ENCODE measurements around the gene KNTC1. TPM values are rescaled to one million over a fixed set of nuclear protein-coding genes. Genes with fewer than 3 reads are reported as not detected.

KNTC1 gene
- total RNA-seq, 2 experiments from 2014 or later = 170 to 195 TPM

GRCh38 chr12:122513660-122514059 lies 13.4 kb upstream of the KNTC1 start:
- no peak overlapping the region for H3K4me3 ChIP-seq (ENCODE audit: low read depth, low read length, poor library complexity, severe bottlenecking)
- ChIA-PET POLR2A (no interaction called here), CTCF (ENCODE audit: unreplicated experiment) (no interaction called here)
- peaks cover 28% of the 10 kb centered on the region; the same call in 1 of the 2 replicates for H4K20me1 ChIP-seq (ENCODE audit: insufficient read depth, low read length)
- H3K36me3 ChIP-seq (ENCODE audit: insufficient read depth, low read length) = peaks cover 99% of the 10 kb centered on the region
- H2AFZ ChIP-seq (ENCODE audit: low read length) = no peak overlapping the region
- peaks cover 88% of the 10 kb centered on the region for H3K79me2 ChIP-seq (ENCODE audit: insufficient read depth, low read depth, low read length)
- H3K27ac ChIP-seq (ENCODE audit: low read depth, low read length, poor library complexity, severe bottlenecking) = no peak overlapping the region
- H3K4me1 ChIP-seq (ENCODE audit: insufficient read depth, low read length, poor library complexity, severe bottlenecking) = no peaks in the 10 kb centered on the region
- H3K4me2 ChIP-seq (ENCODE audit: low read length) = no peak overlapping the region
- no peaks in the 10 kb centered on the region for H3K9me3 ChIP-seq (ENCODE audit: low read length)
- TF ChIP-seq CTCF (conservative IDR thresholded peaks at IDR 0.05; ENCODE audit: low read length) (no peak), EZH2phosphoT487 (IDR thresholded peaks at IDR 0.05; ENCODE audit: borderline replicate concordance, low read depth, low read length) (no peak)
- intact Hi-C loops (cut with micrococcal nuclease; ENCODE audit: unreplicated experiment) = no loop called here
- no TSS peak for BruUV-seq (replicated peaks)
- no peaks in the 10 kb centered on the region for H3K9me2 ChIP-seq (ENCODE audit: insufficient read depth, low read length)
- no peak for DNase-seq (ENCODE audit: low spot score)

GRCh38 chr12:122515275-122515674 lies 11.8 kb upstream of the KNTC1 start:
- H3K9me2 ChIP-seq (ENCODE audit: insufficient read depth, low read length) = no peaks in the 10 kb centered on the region
- H3K4me1 ChIP-seq (ENCODE audit: insufficient read depth, low read length, poor library complexity, severe bottlenecking) = no peaks in the 10 kb centered on the region
- ChIA-PET POLR2A (no interaction called here), CTCF (ENCODE audit: unreplicated experiment) (no interaction called here)
- BruUV-seq (replicated peaks) = no TSS peak
- H2AFZ ChIP-seq (ENCODE audit: low read length) = no peak overlapping the region
- TF ChIP-seq EZH2phosphoT487 (IDR thresholded peaks at IDR 0.05; ENCODE audit: borderline replicate concordance, low read depth, low read length) (no peak), CTCF (conservative IDR thresholded peaks at IDR 0.05; ENCODE audit: low read length) (no peak)
- no peaks in the 10 kb centered on the region for H3K9me3 ChIP-seq (ENCODE audit: low read length)
- peaks cover 99% of the 10 kb centered on the region for H3K36me3 ChIP-seq (ENCODE audit: insufficient read depth, low read length)
- H3K79me2 ChIP-seq (ENCODE audit: insufficient read depth, low read depth, low read length) = peaks cover 89% of the 10 kb centered on the region
- H3K4me2 ChIP-seq (ENCODE audit: low read length) = no peak overlapping the region
- no peak for DNase-seq (ENCODE audit: low spot score)
- no peak overlapping the region for H3K27ac ChIP-seq (ENCODE audit: low read depth, low read length, poor library complexity, severe bottlenecking)
- H4K20me1 ChIP-seq (ENCODE audit: insufficient read depth, low read length) = peaks cover 31% of the 10 kb centered on the region; the same call in 1 of the 2 replicates
- H3K4me3 ChIP-seq (ENCODE audit: low read depth, low read length, poor library complexity, severe bottlenecking) = no peak overlapping the region
- intact Hi-C loops (cut with micrococcal nuclease; ENCODE audit: unreplicated experiment) = no loop called here

GRCh38 chr12:122516544-122517361 lies 10.3 kb upstream of the KNTC1 start:
- Histone ChIP-seq H2AFZ (ENCODE audit: low read length) (no peak overlapping the region), H3K4me3 (ENCODE audit: low read depth, low read length, poor library complexity, severe bottlenecking) (no peak overlapping the region), H3K9me3 (ENCODE audit: low read length) (no peaks in the 10 kb centered on the region), H3K4me1 (ENCODE audit: insufficient read depth, low read length, poor library complexity, severe bottlenecking) (peaks cover 5% of the 10 kb centered on the region), H3K9me2 (ENCODE audit: insufficient read depth, low read length) (no peaks in the 10 kb centered on the region), H3K79me2 (ENCODE audit: insufficient read depth, low read depth, low read length) (peaks cover 91% of the 10 kb centered on the region), H3K27ac (ENCODE audit: low read depth, low read length, poor library complexity, severe bottlenecking) (no peak overlapping the region), H3K4me2 (ENCODE audit: low read length) (no peak overlapping the region), H3K36me3 (ENCODE audit: insufficient read depth, low read length) (peaks cover 99% of the 10 kb centered on the region), H4K20me1 (ENCODE audit: insufficient read depth, low read length) (peaks cover 39% of the 10 kb centered on the region; the same call in 1 of the 2 replicates)
- no TSS peak for BruUV-seq (replicated peaks)
- no peak for DNase-seq (ENCODE audit: low spot score)
- intact Hi-C loops (cut with micrococcal nuclease; ENCODE audit: unreplicated experiment) = no loop called here
- POLR2A ChIA-PET = interaction anchor here (1.0 kb wide), 1 partner anchor 16 kb away, joined by 3 read pairs; the partner anchor contains the start of gene ZCCHC8
- CTCF ChIA-PET (ENCODE audit: unreplicated experiment) = no interaction called here
- TF ChIP-seq EZH2phosphoT487 (IDR thresholded peaks at IDR 0.05; ENCODE audit: borderline replicate concordance, low read depth, low read length) (no peak), CTCF (conservative IDR thresholded peaks at IDR 0.05; ENCODE audit: low read length) (no peak)
